ENCODE measurements around the gene GINS3.
A peak's percentile ranks its signal among the peaks of the same experiment; 100 is the strongest.

Gene GINS3

DNA sequence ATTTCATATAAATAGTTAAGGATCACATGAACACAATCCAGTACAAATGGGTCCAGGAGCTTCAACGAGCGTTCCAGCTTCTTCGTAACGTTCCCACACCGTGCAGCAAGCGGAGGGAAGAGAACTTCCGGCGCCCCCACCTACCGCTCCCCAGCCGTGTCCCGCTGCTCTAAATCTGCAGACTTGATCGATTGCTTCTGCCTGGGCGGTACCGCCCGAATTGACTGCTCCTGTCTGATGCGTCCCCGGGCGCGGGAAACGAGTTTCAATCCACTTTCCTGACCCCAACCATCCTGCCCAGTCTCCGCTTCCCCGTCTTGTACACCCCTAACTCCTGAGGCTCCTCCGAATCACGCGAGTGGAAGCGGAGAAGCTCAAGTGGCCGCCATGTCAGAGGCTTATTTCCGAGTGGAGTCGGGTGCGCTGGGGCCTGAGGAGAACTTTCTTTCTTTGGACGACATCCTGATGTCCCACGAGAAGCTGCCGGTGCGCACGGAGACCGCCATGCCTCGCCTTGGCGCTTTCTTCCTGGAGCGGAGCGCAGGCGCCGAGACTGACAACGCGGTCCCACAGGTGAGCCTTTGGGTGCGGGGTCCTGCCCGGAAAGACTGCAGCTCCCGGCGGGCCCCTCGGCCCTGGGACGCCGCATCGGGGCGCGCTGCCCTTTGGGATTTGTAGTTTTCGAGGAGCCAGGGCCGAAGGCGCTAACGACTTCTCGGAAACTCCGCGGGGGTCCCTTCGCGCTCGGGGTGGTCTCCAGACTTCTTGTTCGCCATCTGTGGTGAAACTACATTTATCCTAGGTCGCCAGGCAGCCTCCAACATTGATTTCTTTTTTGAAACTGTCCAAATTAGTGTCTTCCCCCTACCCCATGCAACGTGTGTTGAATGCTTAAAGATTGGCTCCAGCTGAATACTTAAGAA, at the start of gene GINS3:
Gene GINS3, plus strand, starts transcription at position 257 of the 923 bp plus-strand sequence. Its CDS starts 131 bp downstream, at position 388.
- Histone ChIP-seq H3K27ac (ENCODE audit: low read depth, low read length) (peak within 1 kb of the TSS; percentile 77), H3K36me3 (ENCODE audit: control insufficient read depth, insufficient read depth, low read length) (no peaks in the 10 kb centered on the region), H3K4me1 (ENCODE audit: control insufficient read depth, insufficient read depth, low read length) (peaks cover 2% of the 10 kb centered on the region), H3K4me3 (ENCODE audit: low read length) (peak within 1 kb of the TSS; percentile 100), H3K9ac (ENCODE audit: low read length) (peak within 1 kb of the TSS; percentile 83), H3K27me3 (ENCODE audit: control insufficient read depth, insufficient read depth, low read length) (no peaks in the 10 kb centered on the region)

DNA sequence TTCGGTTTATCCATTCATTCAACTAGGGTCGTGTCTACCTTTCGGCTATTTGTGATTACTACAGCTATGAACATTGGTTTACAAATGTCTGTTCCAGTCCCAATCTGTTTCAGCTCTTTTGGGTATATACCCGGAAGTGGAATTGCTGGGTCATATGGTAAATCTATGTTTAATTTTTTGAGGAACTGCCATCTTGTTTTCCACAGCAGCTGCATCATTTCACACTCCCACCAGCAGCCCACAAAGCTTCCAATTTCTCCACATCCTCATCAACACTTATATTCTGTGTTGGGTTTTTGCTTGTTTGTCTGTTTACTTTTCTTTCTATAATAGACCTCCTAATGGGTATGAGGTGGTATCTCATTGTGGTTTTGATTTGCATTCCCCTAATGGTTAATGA, 48.7 kb upstream of the GINS3 start:
- Histone ChIP-seq H3K27me3 (ENCODE audit: control insufficient read depth, insufficient read depth, low read length) (no peaks in the 10 kb centered on the region), H3K36me3 (ENCODE audit: control insufficient read depth, insufficient read depth, low read length) (no peaks in the 10 kb centered on the region), H3K27ac (ENCODE audit: low read depth, low read length) (no peak overlapping the region), H3K9ac (ENCODE audit: low read length) (no peak overlapping the region), H3K4me1 (ENCODE audit: control insufficient read depth, insufficient read depth, low read length) (no peaks in the 10 kb centered on the region), H3K4me3 (ENCODE audit: low read length) (no peak overlapping the region)

DNA sequence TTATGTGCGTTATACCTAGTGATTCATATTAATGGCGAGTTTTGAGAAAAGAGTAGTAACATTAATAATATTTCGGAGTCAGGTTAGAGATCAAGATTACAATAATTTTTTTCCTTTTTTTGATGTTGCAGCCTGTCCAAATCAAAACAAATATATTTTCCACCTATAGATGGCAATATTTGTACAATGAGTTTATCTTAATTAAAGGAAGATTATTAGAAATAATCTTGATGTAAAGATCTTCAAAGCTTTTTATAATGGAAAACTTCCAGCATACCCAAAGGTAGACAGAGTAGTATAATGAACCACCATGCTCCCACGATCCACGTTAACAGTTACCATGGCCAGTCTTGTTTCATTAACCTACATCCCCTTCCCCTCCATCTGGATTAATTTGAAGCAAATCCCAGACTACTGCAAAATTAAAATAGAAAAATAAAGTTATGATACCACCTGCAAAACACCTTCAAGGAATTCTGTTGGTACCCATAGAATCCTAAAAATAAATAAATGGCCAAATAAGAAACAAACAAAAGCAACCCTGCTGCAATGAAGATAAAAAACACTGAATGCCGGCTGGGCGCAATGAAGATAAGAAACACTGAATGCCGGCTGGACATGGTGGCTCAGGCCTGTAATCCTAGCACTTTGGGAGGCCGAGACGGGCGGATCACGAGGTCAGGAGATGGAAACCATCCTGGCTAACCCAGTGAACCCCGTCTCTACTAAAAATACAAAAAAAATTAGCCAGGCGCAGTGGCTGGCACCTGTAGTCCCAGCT, 46.5 kb upstream of the GINS3 start:
- Histone ChIP-seq H3K36me3 (ENCODE audit: control insufficient read depth, insufficient read depth, low read length) (no peaks in the 10 kb centered on the region), H3K27me3 (ENCODE audit: control insufficient read depth, insufficient read depth, low read length) (no peaks in the 10 kb centered on the region), H3K4me1 (ENCODE audit: control insufficient read depth, insufficient read depth, low read length) (no peaks in the 10 kb centered on the region), H3K4me3 (ENCODE audit: low read length) (no peak overlapping the region), H3K27ac (ENCODE audit: low read depth, low read length) (no peak overlapping the region), H3K9ac (ENCODE audit: low read length) (no peak overlapping the region)

DNA sequence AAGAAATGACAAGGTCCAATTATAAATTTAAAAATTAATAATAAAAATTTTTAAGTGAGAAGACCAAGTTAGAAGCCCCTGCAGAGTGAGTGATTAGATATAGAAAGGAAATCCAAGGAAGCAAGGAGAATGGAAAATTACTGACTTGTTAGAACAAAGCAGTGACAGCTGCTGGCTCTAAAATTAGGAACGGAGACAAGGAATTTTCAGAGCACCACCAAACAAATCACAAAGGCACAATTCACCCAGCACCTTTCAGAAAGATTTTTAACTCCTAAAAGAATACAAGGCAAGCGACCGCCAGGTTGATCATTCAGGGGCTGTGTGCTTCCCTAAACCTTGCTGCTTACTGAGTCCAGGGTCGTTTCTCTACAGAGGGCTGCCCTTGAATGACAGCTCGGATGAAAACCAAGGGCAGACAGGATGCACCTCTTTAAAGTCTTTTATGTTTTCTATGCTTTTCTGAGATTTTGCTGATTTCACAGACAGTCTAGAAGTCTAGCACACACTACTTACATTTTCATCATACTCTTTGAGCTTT, 45.4 kb upstream of the GINS3 start:
- no peak overlapping the region for H3K4me3 ChIP-seq (ENCODE audit: low read length)
- no peaks in the 10 kb centered on the region for H3K4me1 ChIP-seq (ENCODE audit: control insufficient read depth, insufficient read depth, low read length)
- H3K27me3 ChIP-seq (ENCODE audit: control insufficient read depth, insufficient read depth, low read length): no peaks in the 10 kb centered on the region
- H3K36me3 ChIP-seq (ENCODE audit: control insufficient read depth, insufficient read depth, low read length): no peaks in the 10 kb centered on the region
- H3K27ac ChIP-seq (ENCODE audit: low read depth, low read length): no peak overlapping the region
- H3K9ac ChIP-seq (ENCODE audit: low read length): no peak overlapping the region

DNA sequence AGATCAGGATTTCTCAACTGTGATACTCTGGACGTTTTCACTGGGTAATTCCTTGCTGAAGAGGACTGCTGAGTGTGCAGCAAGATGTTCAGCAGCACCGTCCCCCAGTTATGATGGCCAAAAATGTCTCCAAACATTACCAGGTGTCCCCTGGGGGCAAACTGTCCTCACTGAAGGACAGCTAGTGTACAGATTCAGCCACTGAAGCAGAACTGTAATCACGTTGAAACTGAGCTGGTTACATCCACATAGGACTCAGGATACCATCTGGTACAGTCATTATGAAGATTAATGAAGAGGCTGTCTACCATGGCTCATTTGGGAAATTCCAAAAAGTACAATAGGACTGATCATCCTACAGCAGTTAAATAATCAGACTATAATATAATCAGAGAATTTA, 43.3 kb upstream of the GINS3 start:
- Histone ChIP-seq H3K9ac (ENCODE audit: low read length) (no peak overlapping the region), H3K27me3 (ENCODE audit: control insufficient read depth, insufficient read depth, low read length) (no peaks in the 10 kb centered on the region), H3K4me1 (ENCODE audit: control insufficient read depth, insufficient read depth, low read length) (no peaks in the 10 kb centered on the region), H3K4me3 (ENCODE audit: low read length) (no peak overlapping the region), H3K27ac (ENCODE audit: low read depth, low read length) (no peak overlapping the region), H3K36me3 (ENCODE audit: control insufficient read depth, insufficient read depth, low read length) (no peaks in the 10 kb centered on the region)

DNA sequence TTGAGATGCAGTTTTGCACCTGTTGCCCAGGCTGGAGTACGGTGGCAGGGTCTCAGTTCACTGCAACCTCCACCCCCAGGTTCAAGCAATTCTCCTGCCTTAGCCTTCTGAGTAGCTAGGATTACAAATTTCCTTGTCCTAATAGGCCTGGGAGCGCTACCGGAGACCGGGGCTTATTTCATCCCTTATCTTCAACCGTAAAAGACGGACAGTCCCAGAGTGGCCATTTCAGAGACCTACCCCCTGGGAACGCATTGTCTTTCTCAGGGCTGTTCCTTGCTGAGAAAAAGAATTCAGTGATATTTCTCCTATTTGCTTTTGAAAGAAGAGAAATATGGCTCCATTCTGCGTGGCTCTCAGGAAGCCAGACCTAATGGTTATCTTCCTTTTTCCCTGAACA, 39.6 kb upstream of the GINS3 start:
- no peak overlapping the region for H3K27ac ChIP-seq (ENCODE audit: low read depth, low read length)
- no peaks in the 10 kb centered on the region for H3K27me3 ChIP-seq (ENCODE audit: control insufficient read depth, insufficient read depth, low read length)
- no peaks in the 10 kb centered on the region for H3K36me3 ChIP-seq (ENCODE audit: control insufficient read depth, insufficient read depth, low read length)
- no peaks in the 10 kb centered on the region for H3K4me1 ChIP-seq (ENCODE audit: control insufficient read depth, insufficient read depth, low read length)
- H3K9ac ChIP-seq (ENCODE audit: low read length): no peak overlapping the region
- no peak overlapping the region for H3K4me3 ChIP-seq (ENCODE audit: low read length)

DNA sequence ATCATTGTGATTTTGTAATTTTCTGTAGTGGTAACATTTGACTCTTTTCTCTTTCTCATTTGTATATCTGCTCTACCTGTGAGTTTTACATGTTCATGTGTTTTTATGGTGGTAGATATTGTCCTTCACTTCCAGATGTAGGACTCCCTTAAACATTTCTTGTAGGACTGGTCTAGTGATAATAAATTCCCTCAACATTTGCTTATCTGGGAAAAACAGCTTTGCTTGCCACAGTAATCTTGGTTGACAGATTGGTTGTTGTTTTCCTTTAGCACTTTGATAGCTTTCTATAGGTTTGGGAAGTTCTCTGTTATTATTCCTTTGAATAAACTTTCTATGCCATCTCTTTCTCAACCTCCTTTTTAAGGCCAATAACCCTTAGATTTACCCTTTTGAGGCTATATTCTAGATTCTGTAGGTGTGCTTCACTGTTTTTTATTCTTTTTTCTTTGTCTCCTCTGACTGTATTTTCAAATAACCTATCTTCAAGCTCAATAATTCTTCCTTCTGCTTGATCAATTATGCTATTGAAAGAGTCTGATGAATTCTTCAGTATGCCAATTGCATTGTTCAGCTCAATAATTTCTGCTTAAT, 32.1 kb upstream of the GINS3 start:
- no peak overlapping the region for H3K27ac ChIP-seq (ENCODE audit: low read depth, low read length)
- no peaks in the 10 kb centered on the region for H3K4me1 ChIP-seq (ENCODE audit: control insufficient read depth, insufficient read depth, low read length)
- H3K9ac ChIP-seq (ENCODE audit: low read length): no peak overlapping the region
- H3K27me3 ChIP-seq (ENCODE audit: control insufficient read depth, insufficient read depth, low read length): no peaks in the 10 kb centered on the region
- H3K4me3 ChIP-seq (ENCODE audit: low read length): no peak overlapping the region
- H3K36me3 ChIP-seq (ENCODE audit: control insufficient read depth, insufficient read depth, low read length): no peaks in the 10 kb centered on the region

DNA sequence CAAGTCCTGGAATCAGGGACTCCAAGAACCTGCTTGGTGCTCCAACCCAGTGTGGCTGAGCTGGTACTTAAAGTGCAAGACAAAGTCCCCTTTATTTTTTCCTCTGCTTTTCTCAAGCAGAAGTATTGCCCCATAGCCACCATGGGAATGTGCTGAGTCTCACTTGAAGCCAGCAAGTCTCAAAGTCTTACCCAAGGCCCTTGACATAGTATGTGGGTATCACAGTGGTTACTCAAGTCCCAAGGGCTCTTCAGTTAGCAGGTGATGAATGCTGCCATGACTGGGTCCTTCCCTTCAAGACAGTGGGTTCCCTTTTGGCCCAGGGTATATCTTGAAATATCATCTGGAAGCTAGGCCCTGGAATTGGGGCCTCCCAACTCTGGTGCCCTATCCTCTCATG, 30.5 kb upstream of the GINS3 start:
- no peaks in the 10 kb centered on the region for H3K36me3 ChIP-seq (ENCODE audit: control insufficient read depth, insufficient read depth, low read length)
- H3K9ac ChIP-seq (ENCODE audit: low read length): no peak overlapping the region
- no peaks in the 10 kb centered on the region for H3K4me1 ChIP-seq (ENCODE audit: control insufficient read depth, insufficient read depth, low read length)
- no peak overlapping the region for H3K27ac ChIP-seq (ENCODE audit: low read depth, low read length)
- no peak overlapping the region for H3K4me3 ChIP-seq (ENCODE audit: low read length)
- H3K27me3 ChIP-seq (ENCODE audit: control insufficient read depth, insufficient read depth, low read length): no peaks in the 10 kb centered on the region

DNA sequence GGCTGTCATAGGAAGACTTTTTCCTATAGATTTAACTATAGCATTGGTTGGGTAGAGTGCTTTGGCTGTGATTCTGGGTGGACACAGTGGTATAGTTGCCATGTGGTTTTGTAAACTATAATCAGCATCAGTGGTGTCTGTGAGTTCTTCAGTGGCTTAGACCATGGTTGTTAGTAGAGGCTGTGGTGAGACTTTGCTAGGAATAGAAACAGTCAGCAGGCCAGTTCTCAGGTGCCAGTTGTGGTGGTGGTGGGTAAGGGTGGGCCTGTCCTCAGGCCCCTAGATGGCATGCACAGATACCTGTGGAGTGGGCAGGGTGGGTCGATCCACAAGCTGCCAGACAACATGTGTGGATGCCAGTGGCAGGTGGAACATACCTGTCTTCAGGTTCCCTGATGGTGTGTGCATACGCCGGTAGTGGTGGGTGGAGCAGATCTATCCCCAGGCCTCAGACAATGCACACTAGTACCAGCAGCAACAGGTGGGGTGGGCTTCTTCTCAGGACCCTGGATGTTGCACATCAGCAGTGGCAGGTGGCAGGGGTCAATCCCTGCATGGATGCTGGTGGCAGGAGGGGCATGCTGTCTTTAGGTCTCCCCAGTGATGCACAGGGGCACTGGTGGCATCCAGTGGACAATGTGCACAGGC, 28.4 kb upstream of the GINS3 start:
- Histone ChIP-seq H3K27me3 (ENCODE audit: control insufficient read depth, insufficient read depth, low read length) (no peaks in the 10 kb centered on the region), H3K27ac (ENCODE audit: low read depth, low read length) (no peak overlapping the region), H3K9ac (ENCODE audit: low read length) (no peak overlapping the region), H3K4me1 (ENCODE audit: control insufficient read depth, insufficient read depth, low read length) (no peaks in the 10 kb centered on the region), H3K36me3 (ENCODE audit: control insufficient read depth, insufficient read depth, low read length) (no peaks in the 10 kb centered on the region), H3K4me3 (ENCODE audit: low read length) (no peak overlapping the region)

DNA sequence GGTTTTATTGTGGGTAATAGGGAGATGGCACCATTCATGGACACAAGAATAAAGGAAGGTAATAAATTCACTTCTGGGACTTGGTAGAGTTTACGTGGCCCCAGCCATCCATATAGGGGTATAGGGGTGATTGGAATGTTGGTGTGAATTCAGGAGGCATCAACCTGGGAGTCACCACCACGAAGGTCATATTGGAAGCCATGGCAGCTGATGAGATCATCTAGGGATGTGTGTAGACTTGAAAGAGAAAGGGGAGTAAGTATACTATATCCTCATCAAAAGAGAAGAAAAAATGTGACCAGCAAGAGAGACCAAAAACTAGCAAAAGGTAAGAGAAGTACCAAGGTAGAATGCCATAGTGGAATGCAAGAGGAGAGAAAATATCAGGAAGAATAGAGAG, 26.6 kb upstream of the GINS3 start:
- Histone ChIP-seq H3K36me3 (ENCODE audit: control insufficient read depth, insufficient read depth, low read length) (no peaks in the 10 kb centered on the region), H3K27ac (ENCODE audit: low read depth, low read length) (no peak overlapping the region), H3K27me3 (ENCODE audit: control insufficient read depth, insufficient read depth, low read length) (no peaks in the 10 kb centered on the region), H3K9ac (ENCODE audit: low read length) (no peak overlapping the region), H3K4me1 (ENCODE audit: control insufficient read depth, insufficient read depth, low read length) (no peaks in the 10 kb centered on the region), H3K4me3 (ENCODE audit: low read length) (no peak overlapping the region)

DNA sequence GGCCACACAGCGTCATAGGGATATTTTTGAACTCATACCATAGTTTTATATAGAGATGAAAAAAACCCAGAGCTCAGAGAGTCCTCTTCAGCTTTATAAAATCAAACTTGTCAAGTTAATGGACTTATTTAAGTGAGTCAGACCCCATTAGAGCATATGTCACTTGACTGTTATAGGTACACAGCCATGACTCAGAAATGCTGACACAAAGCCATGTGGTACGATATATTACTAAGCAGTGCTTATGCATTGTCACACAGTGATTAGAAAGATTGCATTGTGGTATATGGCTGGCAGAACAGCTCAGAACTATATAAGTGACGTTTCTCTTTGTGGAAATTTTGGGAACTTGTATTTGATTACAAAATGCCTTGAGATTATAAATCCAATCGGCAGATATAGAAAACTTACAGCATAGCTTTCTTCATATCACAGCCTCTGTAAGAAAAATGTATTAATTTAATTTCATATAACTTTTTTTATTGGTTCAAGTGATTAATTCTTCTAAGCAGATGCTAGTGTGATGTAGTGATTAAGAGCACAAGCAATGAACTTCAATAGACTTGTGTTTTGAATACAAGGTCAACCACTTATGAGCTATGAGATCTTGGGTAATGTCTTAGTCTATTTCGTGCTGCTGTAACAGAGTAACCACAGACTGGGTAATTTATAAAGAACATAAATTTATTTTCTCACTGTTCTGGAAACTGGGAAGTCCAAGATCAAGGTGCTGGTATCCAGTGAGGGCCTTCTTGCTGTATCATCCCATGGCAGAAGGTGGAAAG, 25.8 kb upstream of the GINS3 start:
- Histone ChIP-seq H3K27me3 (ENCODE audit: control insufficient read depth, insufficient read depth, low read length) (no peaks in the 10 kb centered on the region), H3K36me3 (ENCODE audit: control insufficient read depth, insufficient read depth, low read length) (no peaks in the 10 kb centered on the region), H3K9ac (ENCODE audit: low read length) (no peak overlapping the region), H3K27ac (ENCODE audit: low read depth, low read length) (no peak overlapping the region), H3K4me1 (ENCODE audit: control insufficient read depth, insufficient read depth, low read length) (no peaks in the 10 kb centered on the region), H3K4me3 (ENCODE audit: low read length) (no peak overlapping the region)
